CD14-positive monocyte (primary cell): ENCODE measurements around the gene ATP2B1. TPM values are rescaled to one million over a fixed set of nuclear protein-coding genes. Genes with fewer than 3 reads are reported as not detected.
A peak's percentile ranks its signal among the peaks of the same experiment; 100 is the strongest.

Source experiments
- DNase-seq, 3 donors: peaks; one replicate each; pipeline ENCODE4 v3.0.0-alpha.2; 2011 to 2022
- H2AFZ ChIP-seq: 2 replicates; pipeline ENCODE4 v1.6.0; 2012; ENCODE audit warnings: mild to moderate bottlenecking, low read depth, low read length, inconsistent platforms; ENCODE audit not compliant: insufficient read depth, poor library complexity, severe bottlenecking
- H3K27ac ChIP-seq, 2 donors: 1 replicate in 1 of 2; 2 replicates in 1 of 2; pipeline ENCODE4 v1.5.1; 2012 to 2013; ENCODE audit warnings: low read length in 2 of 2, control low read depth in 1 of 2, inconsistent platforms in 1 of 2, low read depth in 1 of 2, mild to moderate bottlenecking in 1 of 2
- H3K27me3 ChIP-seq, 2 donors: one replicate each; pipeline versions ENCODE4 v1.6.0 to v1.6.1; 2011 to 2013; ENCODE audit warnings: low read length in 2 of 2; ENCODE audit not compliant: control insufficient read depth in 2 of 2, insufficient read depth in 2 of 2
- H3K36me3 ChIP-seq, 2 donors: replicated peaks in 1 of 2; 1 replicate in 1 of 2; 2 replicates in 1 of 2; pipeline versions ENCODE4 v1.5.1 to v1.6.1; 2012 to 2013; ENCODE audit warnings: low read length in 2 of 2, control low read depth in 1 of 2, inconsistent platforms in 1 of 2, mild to moderate bottlenecking in 1 of 2; ENCODE audit not compliant: insufficient read depth in 2 of 2, control insufficient read depth in 1 of 2
- H3K4me1 ChIP-seq, 2 donors: 1 replicate in 1 of 2; 2 replicates in 1 of 2; pipeline versions ENCODE4 v1.5.1 to v1.6.1; 2012 to 2013; ENCODE audit warnings: low read length in 2 of 2, control low read depth in 1 of 2, inconsistent platforms in 1 of 2, mild to moderate bottlenecking in 1 of 2, moderate library complexity in 1 of 2; ENCODE audit not compliant: insufficient read depth in 2 of 2, control insufficient read depth in 1 of 2
- H3K4me2 ChIP-seq: replicated peaks from 2 replicates; pipeline ENCODE3; 2012; ENCODE audit warnings: low read length, moderate library complexity, mild to moderate bottlenecking; ENCODE audit not compliant: poor library complexity, severe bottlenecking; ENCODE audit errors: extremely low read depth
- H3K4me3 ChIP-seq, 3 experiments: fragments of 200-600 bp in 1 of 3; sonication (generic) in 1 of 3; replicated peaks in 1 of 3; 1 replicate in 2 of 3; 2 replicates in 1 of 3; pipeline ENCODE4 v1.5.1; 2011 to 2013; ENCODE audit warnings: low read length in 3 of 3, mild to moderate bottlenecking in 3 of 3, control low read depth in 2 of 3, low read depth in 2 of 3, inconsistent platforms in 1 of 3, moderate library complexity in 1 of 3
- H3K79me2 ChIP-seq: 2 replicates; pipeline ENCODE4 v1.6.0; 2012; ENCODE audit warnings: mild to moderate bottlenecking, control low read depth, inconsistent platforms, low read length, moderate library complexity; ENCODE audit not compliant: insufficient read depth
- H3K9ac ChIP-seq: 2 replicates; pipeline ENCODE4 v1.6.0; 2017; ENCODE audit warnings: low read length, mild to moderate bottlenecking; ENCODE audit not compliant: insufficient read depth, poor library complexity, severe bottlenecking
- H3K9me3 ChIP-seq, 2 donors: replicated peaks in 1 of 2; 1 replicate in 1 of 2; 2 replicates in 1 of 2; pipeline versions ENCODE4 v1.5.1 to v1.6.1; 2012 to 2013; ENCODE audit warnings: low read length in 2 of 2, control low read depth in 1 of 2; ENCODE audit not compliant: control insufficient read depth in 1 of 2, insufficient read depth in 1 of 2
- H4K20me1 ChIP-seq: 2 replicates; pipeline ENCODE4 v1.6.0; 2012; ENCODE audit warnings: mild to moderate bottlenecking, low read length, control low read depth, moderate library complexity; ENCODE audit not compliant: insufficient read depth
- H3K27ac Mint-ChIP-seq, 7 donors: one replicate each; pipeline ENCODE4 v1.8.0; 2020; ENCODE audit warnings: mild to moderate bottlenecking in 7 of 7, mixed read lengths in 7 of 7, moderate library complexity in 6 of 7, inconsistent platforms in 2 of 7
- H3K27me3 Mint-ChIP-seq, 3 donors: one replicate each; pipeline ENCODE4 v1.8.0; 2021 to 2022; ENCODE audit warnings: low read depth in 3 of 3, mild to moderate bottlenecking in 3 of 3, mixed read lengths in 3 of 3, moderate library complexity in 3 of 3, inconsistent platforms in 1 of 3
- H3K36me3 Mint-ChIP-seq, 2 donors: one replicate each; pipeline ENCODE4 v1.8.0; 2020; ENCODE audit warnings: mixed read lengths in 2 of 2, inconsistent platforms in 1 of 2, mild to moderate bottlenecking in 1 of 2
- H3K4me1 Mint-ChIP-seq: one replicate; pipeline ENCODE4 v1.8.0; 2020; ENCODE audit warnings: mild to moderate bottlenecking, mixed read lengths
- H3K4me3 Mint-ChIP-seq, 2 donors: one replicate each; pipeline ENCODE4 v1.8.0; 2020; ENCODE audit warnings: mild to moderate bottlenecking in 2 of 2, mixed read lengths in 2 of 2, moderate library complexity in 1 of 2
- H3K9me3 Mint-ChIP-seq, 7 donors: one replicate each; pipeline ENCODE4 v1.8.0; 2020 to 2022; ENCODE audit warnings: mixed read lengths in 7 of 7, mild to moderate bottlenecking in 6 of 7, moderate library complexity in 6 of 7, inconsistent platforms in 2 of 7
- CTCF ChIP-seq: fragments of 200-600 bp; IDR thresholded peaks from one replicate; pipeline ENCODE4 v1.8.0; 2022; ENCODE audit warnings: antibody characterized with exemption, mild to moderate bottlenecking
- WGBS: methylation state at CpG from one replicate; pipeline ENCODE4 v1.1.5; 2013; ENCODE audit warnings: missing lambda C conversion rate; ENCODE audit not compliant: insufficient coverage; 5-methylcytosine and 5-hydroxymethylcytosine counted together
- intact Hi-C, 2 donors: fragments of 100-400 bp; cut with micrococcal nuclease; formaldehyde crosslinking; loops; one replicate each; pipeline versions ENCODE4 v1.15.0 to v1.15.1; 2023
- polyA plus RNA-seq, 3 donors: library from polyadenylated mRNA; depleted of rRNA in 1 of 3; unstranded in 2 of 3; stranded (reverse) in 1 of 3; fragments of 300-500 nt in 2 of 3; fragments of >200 nt in 1 of 3; fragmentation: Illumina TruSeq in 2 of 3; gene quantifications; 1 replicate in 2 of 3; 2 replicates in 1 of 3; pipeline ENCODE4 v1.2.3, GENCODE V29; 2012 to 2021

The ATP2B1 gene
- polyA plus RNA-seq, 3 donors = 35.9 to 59.3 (median 53.9) TPM

DNA sequence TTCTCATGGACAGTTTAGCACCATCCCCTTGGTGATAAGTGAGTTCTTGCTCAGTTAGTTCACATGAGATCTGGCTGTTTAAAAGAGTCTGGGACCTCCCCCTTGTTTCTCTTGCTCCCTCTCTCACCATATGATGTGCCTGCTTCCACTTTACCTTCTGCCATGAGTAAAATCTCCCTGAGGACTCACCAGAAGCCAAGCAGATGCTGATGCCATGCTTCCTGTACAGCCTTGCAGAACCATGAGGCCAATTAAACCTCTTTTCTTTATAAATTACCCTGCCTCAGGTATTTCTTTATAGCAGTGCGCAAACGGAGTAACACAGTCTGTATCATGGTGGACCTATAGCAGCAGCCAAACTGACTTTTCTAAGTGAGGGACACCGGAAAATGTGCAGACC lies 58.8 kb downstream of the ATP2B1 start:
- TF ChIP-seq CTCF = no peak
- intact Hi-C loops = no loop called here

GRCh38 chr12:89649139-89649538 lies 59.5 kb downstream of the ATP2B1 start:
- intact Hi-C loops = no loop called here
- Mint-ChIP-seq H3K27ac (peak overlapping the region in 1 of 7 donors; percentile 33), H3K27me3 (no peaks in the 10 kb centered on the region), H3K4me1 (no peaks in the 10 kb centered on the region), H3K36me3 (peaks cover 54 to 67% of the 10 kb centered on the region in 2 donors), H3K4me3 (no peak overlapping the region), H3K9me3 (peaks cover 0 to 8% (median 0%) of the 10 kb centered on the region in 7 donors)
- Histone ChIP-seq H3K4me3 (no peak overlapping the region), H3K9ac (no peak overlapping the region), H3K9me3 (peaks cover 0 to 2% of the 10 kb centered on the region in 2 donors), H3K4me2 (no peak overlapping the region), H2AFZ (no peak overlapping the region), H3K79me2 (peaks cover 10% of the 10 kb centered on the region), H3K4me1 (no peaks in the 10 kb centered on the region), H3K27ac (peak overlapping the region in 1 of 2 donors; percentile 6), H4K20me1 (peaks cover 99% of the 10 kb centered on the region), H3K27me3 (no peaks in the 10 kb centered on the region), H3K36me3 (peaks cover 20 to 65% of the 10 kb centered on the region in 2 donors)
- DNase-seq = no peak
- whole genome bisulfite sequencing = no CpG with 5 or more reads among the region's 2 CpGs
- no peak for TF ChIP-seq CTCF

More for the DNA sequence above, 58.8 kb downstream of the ATP2B1 start:
- Histone ChIP-seq H3K9ac (no peak overlapping the region), H3K4me1 (no peaks in the 10 kb centered on the region), H3K4me3 (no peak overlapping the region), H3K27ac (no peak overlapping the region), H3K79me2 (peaks cover 10% of the 10 kb centered on the region), H3K27me3 (no peaks in the 10 kb centered on the region), H3K4me2 (no peak overlapping the region), H2AFZ (no peak overlapping the region), H4K20me1 (peaks cover 97% of the 10 kb centered on the region), H3K9me3 (peaks cover 0 to 2% of the 10 kb centered on the region in 2 donors), H3K36me3 (peaks cover 20 to 68% of the 10 kb centered on the region in 2 donors)
- Mint-ChIP-seq H3K4me3 (no peak overlapping the region), H3K27ac (peak overlapping the region in 1 of 7 donors; percentile 33), H3K9me3 (peaks cover 0 to 8% (median 0%) of the 10 kb centered on the region in 7 donors), H3K27me3 (no peaks in the 10 kb centered on the region), H3K4me1 (no peaks in the 10 kb centered on the region), H3K36me3 (peaks cover 51 to 63% of the 10 kb centered on the region in 2 donors)
- DNase-seq = no peak
- no CpG with 5 or more reads among the region's 3 CpGs for WGBS
